Endodermal cell (in vitro differentiated cells): ENCODE data around the gene JPT2. TPM values are rescaled to one million over a fixed set of nuclear protein-coding genes. Genes with fewer than 3 reads are reported as not detected.

Experiments
- DNase-seq: peaks from one replicate; pipeline ENCODE4 v3.0.0-alpha.2; 2017
- H3K27ac ChIP-seq: 2 replicates; pipeline ENCODE4 v1.5.1; 2013; ENCODE audit warnings: mild to moderate bottlenecking, low read depth, low read length, moderate library complexity
- H3K27me3 ChIP-seq: 2 replicates; pipeline ENCODE4 v1.6.1; 2013; ENCODE audit warnings: mild to moderate bottlenecking, low read length, moderate library complexity; ENCODE audit not compliant: insufficient read depth, control insufficient read depth, poor library complexity, severe bottlenecking
- H3K36me3 ChIP-seq: 2 replicates; pipeline ENCODE4 v1.7.0; 2013; ENCODE audit warnings: mild to moderate bottlenecking, low read length, moderate library complexity; ENCODE audit not compliant: control insufficient read depth, insufficient read depth
- H3K4me1 ChIP-seq: one replicate; pipeline ENCODE4 v1.7.0; 2013; ENCODE audit warnings: low read length; ENCODE audit not compliant: control insufficient read depth, insufficient read depth
- H3K4me3 ChIP-seq: 2 replicates; pipeline ENCODE4 v1.5.1; 2013; ENCODE audit warnings: mild to moderate bottlenecking, low read length, moderate library complexity
- H3K9ac ChIP-seq: 2 replicates; pipeline ENCODE4 v1.6.1; 2013; ENCODE audit warnings: mild to moderate bottlenecking, low read length, moderate library complexity; ENCODE audit not compliant: poor library complexity, severe bottlenecking; ENCODE audit errors: extremely low read depth
- H3K9me3 ChIP-seq: 2 replicates; pipeline ENCODE4 v1.6.1; 2013; ENCODE audit warnings: mild to moderate bottlenecking, low read length, moderate library complexity; ENCODE audit not compliant: control insufficient read depth
- H3K27ac Mint-ChIP-seq: 2 replicates; pipeline ENCODE4 v1.8.0; 2020; ENCODE audit warnings: mixed read lengths
- H3K27me3 Mint-ChIP-seq: 2 replicates; pipeline ENCODE4 v1.8.0; 2021; ENCODE audit warnings: mild to moderate bottlenecking, mixed read lengths; ENCODE audit not compliant: insufficient read depth
- H3K36me3 Mint-ChIP-seq: 2 replicates; pipeline ENCODE4 v1.8.0; 2020; ENCODE audit warnings: low read depth, mixed read lengths
- H3K4me1 Mint-ChIP-seq: 2 replicates; pipeline ENCODE4 v1.8.0; 2020; ENCODE audit warnings: mixed read lengths
- H3K4me3 Mint-ChIP-seq: 2 replicates; pipeline ENCODE4 v1.8.0; 2020; ENCODE audit warnings: mild to moderate bottlenecking, moderate library complexity, mixed read lengths
- H3K9me3 Mint-ChIP-seq: 2 replicates; pipeline ENCODE4 v1.8.0; 2020; ENCODE audit warnings: mild to moderate bottlenecking, mixed read lengths
- CTCF ChIP-seq: fragments of 200-600 bp; sonication (generic); conservative IDR thresholded peaks from 2 replicates; pipeline ENCODE4 v1.5.0; 2021; ENCODE audit warnings: antibody characterized with exemption, mild to moderate bottlenecking
- whole genome bisulfite sequencing, 2 experiments: methylation state at CpG; one replicate each; pipeline versions ENCODE4 v1.1.5 to v1.1.7; 2013; ENCODE audit warnings: missing lambda C conversion rate in 2 of 2, mixed read lengths in 1 of 2; ENCODE audit not compliant: insufficient coverage in 1 of 2, insufficient read length in 1 of 2; 5-methylcytosine and 5-hydroxymethylcytosine counted together
- total RNA-seq, 2 donors: library from RNA; stranded (reverse); fragmentation: NEBNext Ultra II Directional in 1 of 2; extraction: Animal tissue kit (Norgen Biotek cat#: 25700) in 1 of 2; gene quantifications; 2 replicates in 1 of 2; 3 replicates in 1 of 2; pipeline ENCODE4 v1.2.1, GENCODE V29; 2021

JPT2 gene
- total RNA-seq, 2 donors from 2014 or later: 161 to 168 TPM

GRCh38 chr16:1651094-1651973 lies 26.7 kb upstream of the JPT2 start:
- Histone ChIP-seq H3K27me3 (no peaks in the 10 kb centered on the region), H3K9ac (no peak overlapping the region), H3K4me1 (no peaks in the 10 kb centered on the region), H3K36me3 (peaks cover 69% of the 10 kb centered on the region), H3K9me3 (no peaks in the 10 kb centered on the region), H3K27ac (no peak overlapping the region), H3K4me3 (no peak overlapping the region)
- Mint-ChIP-seq H3K4me1 (peaks cover 5% of the 10 kb centered on the region), H3K9me3 (no peaks in the 10 kb centered on the region), H3K36me3 (peaks cover 64% of the 10 kb centered on the region), H3K4me3 (no peak overlapping the region), H3K27ac (no peak overlapping the region), H3K27me3 (no peaks in the 10 kb centered on the region)
- DNase-seq: no peak
- 94% methylated on average over 11 to 12 of the region's 12 CpGs for WGBS, 2 experiments
- no peak for TF ChIP-seq CTCF

- Mint-ChIP-seq H3K36me3 (peaks cover 64% of the 10 kb centered on the region), H3K27me3 (no peaks in the 10 kb centered on the region), H3K9me3 (no peaks in the 10 kb centered on the region), H3K27ac (no peak overlapping the region), H3K4me3 (no peak overlapping the region), H3K4me1 (no peaks in the 10 kb centered on the region)
- no peak for DNase-seq
- Histone ChIP-seq H3K36me3 (peaks cover 65% of the 10 kb centered on the region), H3K27me3 (no peaks in the 10 kb centered on the region), H3K27ac (no peak overlapping the region), H3K9me3 (no peaks in the 10 kb centered on the region), H3K4me1 (no peaks in the 10 kb centered on the region), H3K9ac (no peak overlapping the region), H3K4me3 (no peak overlapping the region)
- 92 to 100% methylated on average over 1 of the region's 1 CpG for WGBS, 2 experiments
- no peak for TF ChIP-seq CTCF
Measured at GRCh38 chr16:1651974-1652312, 26.1 kb upstream of the JPT2 start.

GRCh38 chr16:1653023-1653422 lies 25.1 kb upstream of the JPT2 start:
- no peak overlapping the region for H3K4me3 ChIP-seq
- no peak for DNase-seq
- H3K27me3 Mint-ChIP-seq: no peaks in the 10 kb centered on the region
- H3K4me3 Mint-ChIP-seq: no peak overlapping the region
- no peaks in the 10 kb centered on the region for H3K4me1 ChIP-seq
- no peak overlapping the region for H3K27ac ChIP-seq
- no peaks in the 10 kb centered on the region for H3K9me3 ChIP-seq
- H3K9me3 Mint-ChIP-seq: no peaks in the 10 kb centered on the region
- no peak overlapping the region for H3K27ac Mint-ChIP-seq
- H3K9ac ChIP-seq: no peak overlapping the region
- no peak for TF ChIP-seq CTCF
- H3K36me3 Mint-ChIP-seq: peaks cover 67% of the 10 kb centered on the region
- H3K4me1 Mint-ChIP-seq: no peaks in the 10 kb centered on the region
- WGBS, 2 experiments: 95 to 99% methylated on average over 14 to 15 of the region's 15 CpGs
- no peaks in the 10 kb centered on the region for H3K27me3 ChIP-seq
- H3K36me3 ChIP-seq: peaks cover 60% of the 10 kb centered on the region
